IPS-18c (cell line): ENCODE measurements around the gene MBTPS1.
A peak's percentile ranks its signal among the peaks of the same experiment; 100 is the strongest.

Source experiments
- H3K4me3 ChIP-seq: 2 replicates; pipeline ENCODE4 v1.7.0; 2013; ENCODE audit warnings: low read depth, mild to moderate bottlenecking, low read length, moderate library complexity; ENCODE audit not compliant: insufficient read depth
- H3K9me3 ChIP-seq: one replicate; pipeline ENCODE4 v1.6.1; 2013; ENCODE audit warnings: mild to moderate bottlenecking, low read length, moderate library complexity; ENCODE audit not compliant: control insufficient read depth, insufficient read depth

Gene MBTPS1

DNA sequence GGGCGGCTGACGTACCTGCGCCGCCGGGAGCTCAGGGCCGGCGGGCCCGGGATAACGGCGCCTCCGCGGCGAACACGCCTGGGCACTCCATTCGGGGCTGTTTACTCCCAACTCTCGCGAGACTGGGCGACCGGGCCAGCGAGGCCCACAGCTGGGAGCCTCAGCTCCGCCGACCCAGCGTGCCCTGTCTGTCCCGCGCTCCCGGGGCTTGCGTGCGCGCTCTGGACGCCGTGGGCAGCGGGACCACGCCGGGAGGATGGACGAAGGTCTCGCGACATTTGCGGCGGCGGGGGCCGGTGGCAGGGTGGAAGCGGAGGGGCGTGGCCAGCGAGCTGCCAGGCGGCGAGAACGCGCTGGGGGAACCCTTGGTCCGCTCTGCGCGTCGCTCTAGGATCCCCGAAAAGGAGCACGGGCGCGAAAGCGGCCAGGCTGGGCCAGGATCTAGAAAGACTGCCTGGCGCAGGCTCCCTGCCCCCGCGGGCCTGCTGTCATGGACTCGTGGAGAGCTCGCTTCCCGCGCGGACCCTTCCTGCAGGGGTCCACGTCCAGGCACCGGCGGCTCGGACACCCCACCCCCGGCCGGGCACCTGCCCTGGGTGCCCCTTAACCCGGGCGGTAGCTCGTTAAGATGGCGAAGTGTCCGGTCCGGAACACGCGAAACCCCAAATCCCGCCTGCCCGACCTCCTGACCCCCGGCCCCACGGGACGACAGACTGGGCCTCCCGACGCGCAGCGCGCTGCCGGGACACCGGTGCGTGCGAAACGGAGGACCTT is at the start of gene MBTPS1:
Gene MBTPS1 (minus strand): TSS at position 223 of the 774 bp plus-strand sequence. CDS start 15,159 bp downstream, outside the sequence.
- Histone ChIP-seq H3K4me3 (peak within 1 kb of the TSS; percentile 94), H3K9me3 (no peaks in the 10 kb centered on the region)

DNA sequence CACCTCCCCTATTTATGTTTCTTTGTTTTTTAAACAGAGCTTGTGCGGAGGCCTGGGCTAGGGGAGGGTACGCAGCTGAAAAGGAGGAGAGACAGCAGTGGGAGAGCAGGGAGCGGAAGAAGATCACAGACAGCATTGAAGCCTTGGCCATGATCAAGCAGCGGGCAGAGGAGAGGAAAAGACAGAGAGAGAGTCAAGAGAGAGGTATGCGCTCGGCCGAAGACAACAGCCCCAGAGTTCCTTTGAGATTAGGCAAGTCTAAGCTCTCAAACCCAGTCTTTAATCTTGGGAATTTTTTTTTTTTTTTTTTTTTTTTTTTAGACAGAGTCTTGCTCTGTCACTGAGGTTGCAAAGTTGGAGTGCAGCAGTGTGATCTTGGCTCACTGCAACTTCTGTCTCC is 49.0 kb upstream of the MBTPS1 start:
- H3K4me3 ChIP-seq: no peak overlapping the region
- H3K9me3 ChIP-seq: no peaks in the 10 kb centered on the region

DNA sequence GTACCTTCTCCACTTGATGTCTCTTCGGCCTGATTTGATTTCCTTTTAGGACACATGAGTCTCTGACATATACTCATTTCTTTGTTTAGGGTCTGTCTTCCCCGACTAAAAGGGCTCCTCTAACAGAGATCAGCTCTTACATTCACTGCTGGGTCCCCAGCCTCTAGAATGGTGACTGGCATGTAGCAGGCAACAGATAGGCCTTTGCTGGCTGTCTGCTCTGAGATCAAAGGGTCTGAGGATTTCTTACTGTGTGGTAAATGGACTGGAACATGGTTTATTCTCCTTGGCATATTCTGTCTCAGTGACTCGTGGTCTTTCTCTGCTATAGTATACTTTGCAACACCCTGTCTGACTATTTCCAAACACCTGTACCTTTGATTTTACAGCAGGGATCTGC is 45.1 kb upstream of the MBTPS1 start:
- Histone ChIP-seq H3K4me3 (no peak overlapping the region), H3K9me3 (no peaks in the 10 kb centered on the region)

DNA sequence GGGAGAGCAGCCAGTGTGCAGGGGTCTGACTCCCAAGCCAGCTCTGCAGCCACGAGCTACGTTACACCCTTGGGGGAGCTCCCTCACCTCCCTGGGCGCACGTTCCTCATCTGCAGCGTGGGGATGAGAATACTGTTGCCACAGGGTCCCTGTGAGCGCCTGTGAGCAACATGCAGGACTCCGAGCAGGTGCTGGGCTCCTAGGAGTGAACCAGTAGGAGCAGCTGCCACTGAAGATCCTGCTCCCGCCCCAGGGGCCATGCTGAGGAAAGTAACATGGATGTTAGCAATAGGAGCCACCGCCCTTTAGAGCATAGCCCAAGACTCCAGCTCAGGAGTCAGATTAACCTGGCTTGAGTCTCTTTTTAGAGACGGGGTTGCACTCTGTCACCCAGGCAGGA is 44.3 kb upstream of the MBTPS1 start:
- no peak overlapping the region for H3K4me3 ChIP-seq
- no peaks in the 10 kb centered on the region for H3K9me3 ChIP-seq

DNA sequence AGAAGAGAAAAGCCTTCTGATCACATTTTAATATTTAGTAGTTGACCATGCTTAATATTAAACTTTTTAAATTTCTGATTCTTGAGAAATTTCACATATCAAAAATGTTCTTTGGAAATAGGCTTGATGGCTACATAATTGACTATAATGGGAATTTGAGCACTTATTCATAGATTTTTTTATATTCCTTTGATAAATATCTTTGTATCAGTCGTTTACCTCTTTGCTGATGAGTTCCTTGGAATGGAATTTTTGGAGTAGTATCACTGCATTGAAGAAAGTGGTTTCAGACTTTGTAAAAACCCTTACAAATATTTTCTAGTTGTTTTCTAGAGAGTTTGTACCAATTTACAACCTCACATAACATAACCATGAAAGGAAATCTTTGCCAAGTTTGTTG is 43.1 kb upstream of the MBTPS1 start:
- Histone ChIP-seq H3K4me3 (no peak overlapping the region), H3K9me3 (no peaks in the 10 kb centered on the region)

DNA sequence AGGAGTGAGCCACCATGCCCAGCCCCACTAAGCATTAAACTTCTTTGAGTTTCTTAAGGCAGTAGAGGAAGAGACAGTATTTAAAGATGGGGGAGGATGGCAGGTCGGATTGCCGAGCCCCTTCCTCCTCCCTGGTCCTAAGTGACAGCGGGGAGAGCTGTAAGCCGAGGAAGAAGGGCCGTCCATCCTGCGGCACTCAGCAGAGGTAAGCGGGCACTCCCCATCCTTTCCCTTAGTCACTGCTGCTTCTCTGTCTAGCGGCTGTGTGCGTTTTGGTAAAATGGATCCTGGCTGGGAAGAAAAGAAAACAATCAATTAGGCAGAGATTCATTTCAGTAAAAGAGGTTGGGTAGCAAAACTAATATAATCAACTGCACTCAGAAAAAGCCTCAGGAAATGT is 42.3 kb upstream of the MBTPS1 start:
- H3K9me3 ChIP-seq: no peaks in the 10 kb centered on the region

DNA sequence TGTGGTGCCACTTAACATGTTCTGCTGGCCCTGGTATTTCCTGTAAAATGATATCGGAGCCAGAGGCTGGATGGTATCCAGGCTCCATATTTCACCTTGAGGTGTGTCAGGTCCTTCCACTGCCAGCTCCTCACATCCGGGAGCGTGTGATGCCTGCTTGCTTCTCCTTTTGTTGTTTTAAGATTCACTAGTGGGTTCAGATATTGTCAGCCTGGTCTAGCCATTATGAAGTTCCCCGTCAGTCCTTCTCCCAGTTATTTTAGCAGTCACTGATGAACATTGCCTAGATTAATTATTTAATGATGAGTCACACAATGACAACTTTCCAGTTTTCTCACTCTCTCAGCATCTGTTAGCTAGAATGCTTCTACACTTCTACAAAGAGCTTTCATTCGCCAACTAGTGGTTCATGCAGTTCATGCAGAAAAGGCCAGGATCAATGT is 39.6 kb upstream of the MBTPS1 start:
- H3K4me3 ChIP-seq: no peak overlapping the region
- H3K9me3 ChIP-seq: no peaks in the 10 kb centered on the region

More for the DNA sequence above, 42.3 kb upstream of the MBTPS1 start:
- no peak overlapping the region for H3K4me3 ChIP-seq

DNA sequence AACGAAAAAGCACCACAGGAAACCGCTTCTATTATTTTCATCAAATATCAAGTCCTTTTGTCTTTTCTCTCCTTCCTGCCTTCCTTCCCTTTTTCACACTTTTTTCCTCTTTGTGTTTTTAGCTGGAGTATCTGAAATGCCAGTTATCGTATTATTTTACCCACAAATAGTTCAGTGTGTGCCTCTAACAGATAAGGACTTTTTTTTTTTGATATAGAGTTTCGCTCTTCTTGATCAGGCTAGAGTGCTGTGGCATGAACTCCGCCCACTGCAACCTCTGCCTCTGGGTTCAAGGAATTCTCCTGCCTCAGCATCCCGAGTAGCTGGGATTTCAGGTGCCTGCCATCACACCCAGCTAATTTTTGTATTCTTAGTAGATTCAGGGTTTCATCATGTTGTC is 39.0 kb upstream of the MBTPS1 start:
- Histone ChIP-seq H3K9me3 (no peaks in the 10 kb centered on the region), H3K4me3 (no peak overlapping the region)

DNA sequence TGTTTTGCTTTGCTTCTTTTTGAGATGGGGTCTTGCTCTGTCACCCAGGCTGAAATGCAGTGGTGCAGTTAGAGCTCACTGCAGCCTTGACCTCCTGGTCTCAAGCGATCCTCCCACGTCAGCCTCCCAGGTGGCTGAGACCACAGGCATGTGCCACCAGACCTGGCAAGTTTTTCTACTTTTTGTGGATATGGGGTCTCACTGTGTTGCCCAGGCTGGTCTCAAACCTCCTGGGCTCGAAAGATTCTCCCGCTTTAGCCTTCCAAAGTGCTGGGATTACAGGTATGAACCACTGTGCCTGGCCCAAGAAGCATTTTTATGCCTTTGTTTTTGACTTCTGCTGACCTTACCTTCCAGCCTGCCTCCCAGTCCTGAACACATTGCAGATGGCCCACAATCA is 38.5 kb upstream of the MBTPS1 start:
- no peak overlapping the region for H3K4me3 ChIP-seq
- no peaks in the 10 kb centered on the region for H3K9me3 ChIP-seq

DNA sequence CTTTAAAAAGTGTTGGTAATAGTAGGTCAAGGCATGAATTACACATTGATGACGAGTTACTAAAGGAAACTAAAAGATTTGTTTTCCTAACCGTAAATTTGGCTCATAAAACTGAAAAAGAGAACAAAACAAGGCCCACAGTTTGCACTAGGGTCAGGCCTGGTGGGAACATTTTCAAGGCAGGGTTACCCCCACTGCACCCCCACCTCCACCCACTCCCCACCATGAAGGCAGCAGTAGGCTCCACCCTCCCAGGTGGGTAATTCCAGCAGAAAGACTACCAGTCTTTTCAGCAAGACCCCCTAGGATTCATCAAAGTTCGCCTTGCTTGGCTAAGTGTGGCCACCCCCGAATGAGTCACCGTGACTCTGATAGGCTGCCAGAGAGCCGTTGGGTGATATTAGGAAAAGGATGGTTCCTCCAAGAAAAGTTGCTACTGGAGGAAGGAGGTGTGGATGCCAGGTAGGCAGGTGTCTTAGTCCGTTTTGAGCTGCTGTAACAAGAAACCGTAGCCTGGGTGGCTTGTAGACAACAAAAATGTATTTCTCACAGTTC is 37.0 kb upstream of the MBTPS1 start:
- H3K4me3 ChIP-seq: no peak overlapping the region
- no peaks in the 10 kb centered on the region for H3K9me3 ChIP-seq

DNA sequence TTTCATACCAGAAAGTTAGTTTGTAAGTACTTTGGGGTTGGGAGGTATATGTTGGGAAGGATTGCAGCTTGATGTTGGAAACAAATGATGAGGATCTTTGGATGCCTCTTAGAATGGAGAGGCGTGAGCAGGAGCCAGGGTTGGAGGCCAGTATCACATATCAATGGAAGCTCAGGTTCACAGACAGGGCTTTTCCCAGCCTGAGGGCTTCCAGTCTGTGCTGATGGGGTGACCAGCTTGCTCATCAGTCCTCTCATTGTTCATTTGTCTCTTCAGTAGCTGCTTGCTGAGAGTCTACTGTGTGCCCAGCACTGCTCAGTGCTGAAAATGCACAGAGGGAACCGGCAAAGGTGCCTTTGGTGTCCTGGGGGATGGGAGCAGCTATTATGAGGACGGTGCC is 34.2 kb upstream of the MBTPS1 start:
- Histone ChIP-seq H3K9me3 (no peaks in the 10 kb centered on the region), H3K4me3 (no peak overlapping the region)

DNA sequence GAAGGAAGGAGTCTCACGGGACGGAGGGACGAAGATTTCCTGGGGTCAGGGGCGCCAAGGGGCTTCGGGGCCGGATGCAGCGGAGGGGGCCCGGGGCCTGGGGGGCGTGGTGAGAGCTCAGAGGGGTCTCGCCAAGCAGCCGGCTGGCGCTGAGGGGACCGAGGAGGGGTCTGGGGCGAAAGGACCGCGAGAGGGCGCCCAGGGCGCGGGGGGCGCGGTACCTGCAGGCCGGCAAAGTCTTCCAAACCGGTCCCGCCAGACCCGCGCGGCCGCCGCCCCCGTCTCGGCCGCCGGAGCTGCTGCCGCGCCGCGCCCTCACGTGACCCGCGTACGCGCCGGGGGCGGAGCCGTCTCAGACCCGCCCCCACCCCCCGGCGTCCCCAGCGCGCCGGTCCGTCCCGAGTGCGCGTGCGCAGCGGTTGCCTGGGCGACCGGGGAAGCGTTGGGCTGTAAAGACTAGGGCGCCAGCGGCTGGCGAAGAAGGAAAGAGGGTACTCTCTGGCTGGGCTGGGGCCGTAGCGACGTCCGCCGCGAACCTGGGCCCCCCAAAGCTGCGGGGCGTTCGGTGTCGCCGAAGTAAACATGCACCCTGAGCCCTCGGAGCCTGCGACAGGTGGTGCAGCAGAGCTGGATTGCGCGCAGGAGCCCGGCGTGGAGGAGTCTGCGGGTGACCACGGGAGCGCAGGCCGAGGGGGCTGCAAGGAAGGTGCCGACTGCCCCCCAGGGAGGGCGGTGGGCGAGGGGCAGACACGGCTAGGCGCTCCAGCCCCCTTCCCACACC is 28.3 kb upstream of the MBTPS1 start, which contains the start of the genes DNAAF1 and HSDL1:
Gene DNAAF1 (plus strand): TSS at position 450 of the 781 bp plus-strand sequence. CDS start 133 bp downstream, at position 583.
Gene HSDL1 (minus strand): TSS at position 319 of the 781 bp plus-strand sequence. CDS start 13,856 bp downstream, outside the sequence.
- H3K4me3 ChIP-seq: peak within 1 kb of the TSS; percentile 83
- H3K9me3 ChIP-seq: no peaks in the 10 kb centered on the region

DNA sequence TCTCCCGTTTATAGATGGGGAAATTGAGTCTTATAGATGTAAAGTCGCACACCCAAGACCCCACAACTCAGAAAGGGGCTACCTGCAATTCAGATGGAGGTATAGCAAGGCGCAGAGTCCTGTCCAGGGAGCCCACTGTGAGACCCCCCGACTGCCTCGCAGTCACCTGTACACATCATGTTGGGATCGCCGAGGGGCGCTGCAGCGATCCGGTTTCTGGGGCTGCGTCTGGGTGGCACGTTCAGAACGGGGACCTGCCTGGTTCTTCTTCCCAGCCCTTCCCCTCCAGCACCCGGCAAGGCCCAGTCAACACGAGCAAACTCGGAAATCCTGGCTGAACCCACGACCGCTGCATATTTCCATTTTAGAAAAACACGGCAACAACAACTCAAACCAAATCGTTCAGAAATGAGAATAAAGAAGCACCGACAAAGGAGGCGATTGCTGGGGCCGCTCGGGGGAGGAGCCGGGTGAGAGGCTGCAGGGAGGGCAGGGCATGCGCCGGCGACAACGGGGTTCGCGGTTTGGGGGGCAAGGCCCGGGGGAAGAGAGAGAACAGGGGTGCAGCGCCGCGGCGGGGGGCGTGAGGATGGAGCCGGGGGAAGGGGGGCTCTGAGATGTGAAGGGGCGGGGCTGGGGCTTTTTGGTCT is 27.6 kb upstream of the MBTPS1 start:
- Histone ChIP-seq H3K4me3 (peak overlapping the region; percentile 83), H3K9me3 (no peaks in the 10 kb centered on the region)

DNA sequence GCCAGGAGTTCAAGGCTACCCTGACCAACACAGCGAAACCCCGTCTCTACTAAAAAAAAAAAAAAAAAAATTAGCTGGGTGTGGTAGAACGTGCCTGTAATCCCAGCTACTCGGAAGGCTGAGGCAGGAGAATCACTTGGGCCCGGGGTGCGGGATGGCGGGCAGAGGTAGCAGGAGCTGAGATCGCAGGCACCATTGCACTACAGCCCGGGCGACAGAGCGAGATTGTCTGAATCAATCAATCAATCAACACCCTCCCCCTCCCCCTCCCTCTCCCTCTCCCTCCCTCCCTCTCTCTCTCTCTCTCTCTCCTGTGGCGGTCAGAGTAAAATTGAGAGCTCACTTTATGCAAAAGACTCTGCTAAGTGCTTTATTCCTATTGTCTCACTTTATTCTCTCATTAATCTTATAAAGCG is 27.1 kb upstream of the MBTPS1 start:
- no peaks in the 10 kb centered on the region for H3K9me3 ChIP-seq
- peak overlapping the region; percentile 83 for H3K4me3 ChIP-seq

DNA sequence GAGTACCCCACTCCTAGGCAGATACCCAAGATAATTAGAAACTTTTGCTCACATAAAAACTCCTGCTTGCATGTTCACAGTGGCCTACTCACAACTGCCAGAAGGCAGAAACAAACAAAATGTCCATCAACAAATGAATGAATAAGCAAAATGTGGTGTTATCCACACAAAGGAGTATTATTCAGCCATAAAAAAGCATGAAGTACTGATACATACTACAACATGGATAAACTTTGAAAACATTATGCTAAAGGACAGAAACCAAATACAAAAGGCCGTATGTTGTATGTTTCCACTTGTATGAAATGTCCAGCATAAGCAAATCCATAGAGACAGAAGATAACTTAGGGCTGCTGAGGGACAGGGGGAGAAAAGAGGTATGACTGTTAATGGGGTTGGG is 26.3 kb upstream of the MBTPS1 start:
- Histone ChIP-seq H3K9me3 (no peaks in the 10 kb centered on the region), H3K4me3 (no peak overlapping the region)

DNA sequence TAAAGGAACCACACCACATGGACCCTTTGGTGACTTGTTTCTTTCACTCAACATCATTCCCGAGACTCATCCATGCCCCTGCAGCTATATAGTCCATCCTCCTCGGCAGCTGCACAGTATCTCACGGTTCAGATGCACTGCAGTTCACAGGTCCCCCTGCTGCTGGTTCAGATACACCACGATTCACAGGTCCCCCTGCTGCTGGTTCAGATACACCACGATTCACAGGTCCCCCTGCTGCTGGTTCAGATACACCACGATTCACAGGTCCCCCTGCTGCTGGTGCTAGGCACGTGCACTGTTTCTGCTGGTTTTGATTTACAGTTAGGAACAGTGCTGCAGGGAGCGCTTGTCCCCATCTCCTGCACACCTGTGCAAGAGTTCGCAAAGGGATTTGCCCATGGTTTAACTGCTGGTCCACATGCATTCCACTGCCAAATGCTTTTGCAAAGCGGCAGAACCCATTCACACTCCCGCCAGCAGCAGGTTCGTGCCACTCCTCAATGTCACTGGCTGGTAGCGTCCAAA is 24.5 kb upstream of the MBTPS1 start:
- H3K4me3 ChIP-seq: no peak overlapping the region

DNA sequence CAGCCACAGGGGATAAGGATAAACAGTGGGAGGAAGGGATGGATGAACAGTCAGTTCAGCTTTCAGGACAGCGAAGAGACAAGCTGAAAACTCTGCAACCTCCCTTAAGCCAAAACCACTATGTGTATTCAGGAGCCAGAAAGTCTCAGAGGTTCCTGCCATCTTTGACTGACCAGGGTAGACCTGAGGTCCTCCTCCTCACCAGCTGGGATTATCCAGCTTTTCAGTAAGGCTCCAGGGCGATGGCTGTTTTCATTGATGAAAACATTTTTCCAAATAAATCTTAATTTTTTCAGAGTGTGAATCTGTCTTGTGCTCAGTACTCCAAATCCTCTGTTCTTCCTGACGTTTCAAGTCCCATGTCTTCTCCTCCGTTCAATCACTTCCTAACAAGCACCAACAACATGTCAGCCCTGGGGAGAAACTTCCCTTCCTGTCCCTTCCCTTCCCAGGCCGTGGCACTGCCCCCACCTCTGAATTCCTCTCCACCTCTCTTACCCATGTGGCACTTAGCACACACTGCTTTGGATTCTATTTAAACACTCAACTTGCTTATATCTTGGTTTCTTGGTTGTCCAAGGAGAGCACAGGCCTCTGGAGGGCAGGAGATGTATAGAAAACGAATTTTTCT is 23.0 kb upstream of the MBTPS1 start:
- Histone ChIP-seq H3K4me3 (no peak overlapping the region), H3K9me3 (no peaks in the 10 kb centered on the region)

More for the DNA sequence above, 24.5 kb upstream of the MBTPS1 start:
- H3K9me3 ChIP-seq: no peaks in the 10 kb centered on the region
